ENCODE data around the gene ANTXR1.

DNA sequence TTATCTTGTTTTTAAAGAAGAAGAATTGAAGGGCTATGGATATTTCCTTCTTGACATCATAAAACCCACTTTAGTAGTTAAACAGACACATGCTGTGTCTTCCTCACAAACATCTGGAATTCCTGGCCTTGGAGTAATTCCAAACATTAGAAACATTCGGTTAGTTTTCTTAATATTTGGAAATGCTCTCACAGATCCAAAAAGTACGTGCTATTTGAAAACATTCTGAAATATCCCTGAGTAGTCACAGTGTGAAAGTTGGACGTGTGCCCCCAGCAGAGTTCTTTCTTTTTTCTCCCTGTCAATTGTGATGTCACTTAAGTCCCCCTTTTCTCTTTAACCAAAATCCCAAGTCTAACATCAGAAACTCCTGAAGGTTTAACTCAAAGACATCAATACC is 91.3 kb downstream of the ANTXR1 start:
- TF ChIP-seq, protein P1, sequence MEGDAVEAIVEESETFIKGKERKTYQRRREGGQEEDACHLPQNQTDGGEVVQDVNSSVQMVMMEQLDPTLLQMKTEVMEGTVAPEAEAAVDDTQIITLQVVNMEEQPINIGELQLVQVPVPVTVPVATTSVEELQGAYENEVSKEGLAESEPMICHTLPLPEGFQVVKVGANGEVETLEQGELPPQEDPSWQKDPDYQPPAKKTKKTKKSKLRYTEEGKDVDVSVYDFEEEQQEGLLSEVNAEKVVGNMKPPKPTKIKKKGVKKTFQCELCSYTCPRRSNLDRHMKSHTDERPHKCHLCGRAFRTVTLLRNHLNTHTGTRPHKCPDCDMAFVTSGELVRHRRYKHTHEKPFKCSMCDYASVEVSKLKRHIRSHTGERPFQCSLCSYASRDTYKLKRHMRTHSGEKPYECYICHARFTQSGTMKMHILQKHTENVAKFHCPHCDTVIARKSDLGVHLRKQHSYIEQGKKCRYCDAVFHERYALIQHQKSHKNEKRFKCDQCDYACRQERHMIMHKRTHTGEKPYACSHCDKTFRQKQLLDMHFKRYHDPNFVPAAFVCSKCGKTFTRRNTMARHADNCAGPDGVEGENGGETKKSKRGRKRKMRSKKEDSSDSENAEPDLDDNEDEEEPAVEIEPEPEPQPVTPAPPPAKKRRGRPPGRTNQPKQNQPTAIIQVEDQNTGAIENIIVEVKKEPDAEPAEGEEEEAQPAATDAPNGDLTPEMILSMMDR (IDR thresholded peaks at IDR 0.05; ENCODE audit: low read depth, low read length) = no peak
- no peak for TF ChIP-seq EZH2phosphoT487 (IDR thresholded peaks at IDR 0.05; ENCODE audit: low read depth)
